Measurements from ENCODE around the gene MON1B.
"Not testable (repeated sequence)": the region's sequence is repeated elsewhere in the genome, so short reads cannot be mapped to it uniquely, and the experiment has no call there.

Gene MON1B

GRCh38 chr16:77190478-77191258, at the start of gene MON1B:
MON1B (plus strand) TSS chr16:77191190; CDS start chr16:77191486, 296 bp downstream.
- H3K27me3 Mint-ChIP-seq: peaks cover 3% of the 10 kb centered on the region

GRCh38 chr16:77143364-77143763, 47.6 kb upstream of the MON1B start:
- ATAC-seq (no peak), DNase-seq (no peak)
- H3K27ac Mint-ChIP-seq: no peak overlapping the region
- H3K36me3 Mint-ChIP-seq (ENCODE audit: low read depth): peaks cover 1% of the 10 kb centered on the region
- H3K4me1 Mint-ChIP-seq: no peaks in the 10 kb centered on the region
- peaks cover 10% of the 10 kb centered on the region for H3K9me3 Mint-ChIP-seq
- peaks cover 18% of the 10 kb centered on the region for H3K27me3 Mint-ChIP-seq
- H3K4me3 Mint-ChIP-seq: no peak overlapping the region

More at GRCh38 chr16:77190478-77191258, at the start of gene MON1B:
- Mint-ChIP-seq H3K9me3 (no peaks in the 10 kb centered on the region), H3K4me1 (peaks cover 35% of the 10 kb centered on the region), H3K27ac (peak within 1 kb of the TSS; percentile 100), H3K4me3 (peak within 1 kb of the TSS; percentile 85), H3K36me3 (ENCODE audit: low read depth) (peaks cover 20% of the 10 kb centered on the region)
- peak; percentile 99 for ATAC-seq
- peak; percentile 87 for DNase-seq

- no peak overlapping the region for H3K4me3 Mint-ChIP-seq
- H3K36me3 Mint-ChIP-seq (ENCODE audit: low read depth): peaks cover 1% of the 10 kb centered on the region
- H3K9me3 Mint-ChIP-seq: peaks cover 7% of the 10 kb centered on the region
- H3K4me1 Mint-ChIP-seq: no peaks in the 10 kb centered on the region
- DNase-seq (no peak), ATAC-seq (no peak)
- H3K27ac Mint-ChIP-seq: no peak overlapping the region
- H3K27me3 Mint-ChIP-seq: peaks cover 24% of the 10 kb centered on the region
Measured at GRCh38 chr16:77148121-77148520, 42.9 kb upstream of the MON1B start.

DNA sequence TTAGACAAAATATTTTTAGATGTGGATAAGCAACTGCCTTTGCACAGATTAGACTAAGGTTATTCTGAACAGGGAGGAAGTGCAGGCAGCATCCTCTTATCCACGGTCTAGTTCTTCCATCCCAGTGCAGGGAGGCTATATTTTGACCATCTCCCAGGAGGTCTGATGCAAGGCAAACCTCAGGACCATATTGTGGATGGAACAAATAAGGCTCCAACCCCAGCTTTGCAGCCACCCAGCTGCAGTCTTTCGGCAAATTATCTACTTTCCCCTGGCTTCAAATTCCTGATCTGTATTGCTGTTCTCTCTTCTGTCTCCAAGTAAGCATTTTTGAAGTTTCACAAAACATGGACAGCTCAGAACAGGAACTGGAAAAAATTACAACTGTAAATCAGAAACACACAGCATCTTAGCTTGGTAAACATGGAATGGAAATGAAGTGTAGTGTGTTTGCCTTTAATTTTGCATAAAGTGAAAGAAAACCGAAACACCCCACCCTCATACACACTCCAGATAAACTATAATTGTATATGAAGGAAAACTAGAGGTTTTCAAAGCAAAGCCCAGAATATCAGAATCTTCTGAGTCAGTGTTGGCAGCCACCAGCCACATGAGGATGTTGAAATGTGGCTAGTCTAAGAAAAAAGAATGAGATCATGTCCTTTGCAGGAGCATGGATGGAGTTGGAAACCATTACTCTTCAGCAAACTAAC, 33.5 kb upstream of the MON1B start:
- peaks cover 15% of the 10 kb centered on the region for H3K27me3 Mint-ChIP-seq
- no peaks in the 10 kb centered on the region for H3K9me3 Mint-ChIP-seq
- H3K36me3 Mint-ChIP-seq (ENCODE audit: low read depth): no peaks in the 10 kb centered on the region
- H3K27ac Mint-ChIP-seq: no peak overlapping the region
- ATAC-seq (no peak), DNase-seq (no peak)
- no peak overlapping the region for H3K4me3 Mint-ChIP-seq
- H3K4me1 Mint-ChIP-seq: no peaks in the 10 kb centered on the region

DNA sequence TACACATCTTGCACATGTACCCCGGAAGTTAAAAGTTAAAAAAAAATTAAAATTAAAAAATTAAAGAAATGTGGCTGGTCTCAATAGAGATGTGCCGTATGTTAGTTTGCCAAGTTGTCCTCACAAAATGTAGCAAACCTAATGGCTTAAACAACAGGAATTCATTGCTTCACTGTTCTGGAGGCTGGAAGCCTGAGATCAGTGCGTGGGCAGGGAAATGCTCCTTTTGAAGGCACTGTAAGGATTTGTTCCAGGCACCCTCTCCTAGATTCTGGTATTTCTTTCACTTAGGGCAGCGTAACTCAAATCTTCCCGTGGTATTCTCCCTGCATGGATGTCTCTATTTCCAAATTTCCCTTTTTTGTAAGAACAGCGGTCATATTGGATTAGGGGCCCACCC, 32.7 kb upstream of the MON1B start:
- H3K36me3 Mint-ChIP-seq (ENCODE audit: low read depth): no peaks in the 10 kb centered on the region
- no peak overlapping the region for H3K27ac Mint-ChIP-seq
- no peaks in the 10 kb centered on the region for H3K9me3 Mint-ChIP-seq
- DNase-seq (no peak), ATAC-seq (no peak)
- no peak overlapping the region for H3K4me3 Mint-ChIP-seq
- peaks cover 17% of the 10 kb centered on the region for H3K27me3 Mint-ChIP-seq
- no peaks in the 10 kb centered on the region for H3K4me1 Mint-ChIP-seq

- H3K9me3 Mint-ChIP-seq: no peaks in the 10 kb centered on the region
- no peak for DNase-seq
- ATAC-seq: no peak
- H3K27ac Mint-ChIP-seq: no peak overlapping the region
- H3K4me3 Mint-ChIP-seq: no peak overlapping the region
- H3K36me3 Mint-ChIP-seq (ENCODE audit: low read depth): no peaks in the 10 kb centered on the region
- H3K27me3 Mint-ChIP-seq: peaks cover 16% of the 10 kb centered on the region
- H3K4me1 Mint-ChIP-seq: no peaks in the 10 kb centered on the region
Measured at GRCh38 chr16:77165006-77165405, 26.0 kb upstream of the MON1B start.

GRCh38 chr16:77165536-77166236, 25.3 kb upstream of the MON1B start:
- not testable (repeated sequence) for DNase-seq; H3K4me3 Mint-ChIP-seq; H3K4me1 Mint-ChIP-seq; H3K36me3 Mint-ChIP-seq (ENCODE audit: low read depth); H3K27ac Mint-ChIP-seq; H3K9me3 Mint-ChIP-seq; ATAC-seq
- H3K27me3 Mint-ChIP-seq: peaks cover 22% of the 10 kb centered on the region

GRCh38 chr16:77166726-77167125, 24.3 kb upstream of the MON1B start:
- H3K27me3 Mint-ChIP-seq: peaks cover 26% of the 10 kb centered on the region
- H3K36me3 Mint-ChIP-seq (ENCODE audit: low read depth): no peaks in the 10 kb centered on the region
- H3K27ac Mint-ChIP-seq: no peak overlapping the region
- no peak for ATAC-seq
- H3K4me1 Mint-ChIP-seq: no peaks in the 10 kb centered on the region
- H3K9me3 Mint-ChIP-seq: no peaks in the 10 kb centered on the region
- DNase-seq: no peak
- no peak overlapping the region for H3K4me3 Mint-ChIP-seq

- Mint-ChIP-seq H3K9me3 (no peaks in the 10 kb centered on the region), H3K4me3 (no peak overlapping the region), H3K27me3 (peaks cover 25% of the 10 kb centered on the region), H3K4me1 (no peaks in the 10 kb centered on the region), H3K27ac (no peak overlapping the region), H3K36me3 (ENCODE audit: low read depth) (no peaks in the 10 kb centered on the region)
- DNase-seq: no peak
- no peak for ATAC-seq
Measured at GRCh38 chr16:77168901-77169300, 22.1 kb upstream of the MON1B start.

DNA sequence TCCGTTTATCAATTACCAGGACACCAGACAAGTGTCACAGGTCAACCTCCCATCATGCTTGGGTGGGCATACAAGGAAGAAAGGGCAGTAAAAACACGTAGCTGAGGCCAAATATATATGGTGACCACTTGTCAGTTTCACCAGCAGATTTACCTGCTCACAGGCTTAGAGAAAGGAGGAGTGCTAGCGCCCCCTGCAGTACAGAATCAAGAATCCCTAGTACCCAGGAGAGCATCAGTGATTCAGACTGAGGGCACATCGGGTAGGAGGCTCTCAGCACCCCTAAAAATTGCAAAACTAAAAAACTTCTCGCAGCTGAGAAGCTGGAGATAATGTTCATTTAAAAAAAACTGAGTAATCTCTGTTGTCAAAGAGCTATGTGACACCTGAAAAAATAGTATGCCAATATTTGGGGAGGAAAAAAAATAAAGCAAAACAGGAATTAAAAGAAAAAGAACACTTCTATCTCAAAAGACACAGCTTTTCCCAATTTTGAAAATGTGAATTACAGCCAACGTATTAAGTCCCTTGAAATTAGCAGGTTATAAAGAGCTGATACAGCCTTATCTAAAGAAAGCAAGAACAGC, 21.2 kb upstream of the MON1B start:
- no peak overlapping the region for H3K4me3 Mint-ChIP-seq
- H3K36me3 Mint-ChIP-seq (ENCODE audit: low read depth): no peaks in the 10 kb centered on the region
- H3K27ac Mint-ChIP-seq: no peak overlapping the region
- ATAC-seq: peak; percentile 77
- peaks cover 29% of the 10 kb centered on the region for H3K27me3 Mint-ChIP-seq
- no peaks in the 10 kb centered on the region for H3K9me3 Mint-ChIP-seq
- peak; percentile 50 for DNase-seq
- no peaks in the 10 kb centered on the region for H3K4me1 Mint-ChIP-seq

GRCh38 chr16:77170805-77171204, 20.2 kb upstream of the MON1B start:
- peaks cover 35% of the 10 kb centered on the region for H3K27me3 Mint-ChIP-seq
- DNase-seq: no peak
- H3K27ac Mint-ChIP-seq: no peak overlapping the region
- no peaks in the 10 kb centered on the region for H3K9me3 Mint-ChIP-seq
- no peaks in the 10 kb centered on the region for H3K4me1 Mint-ChIP-seq
- no peak overlapping the region for H3K4me3 Mint-ChIP-seq
- no peaks in the 10 kb centered on the region for H3K36me3 Mint-ChIP-seq (ENCODE audit: low read depth)
- ATAC-seq: no peak

DNA sequence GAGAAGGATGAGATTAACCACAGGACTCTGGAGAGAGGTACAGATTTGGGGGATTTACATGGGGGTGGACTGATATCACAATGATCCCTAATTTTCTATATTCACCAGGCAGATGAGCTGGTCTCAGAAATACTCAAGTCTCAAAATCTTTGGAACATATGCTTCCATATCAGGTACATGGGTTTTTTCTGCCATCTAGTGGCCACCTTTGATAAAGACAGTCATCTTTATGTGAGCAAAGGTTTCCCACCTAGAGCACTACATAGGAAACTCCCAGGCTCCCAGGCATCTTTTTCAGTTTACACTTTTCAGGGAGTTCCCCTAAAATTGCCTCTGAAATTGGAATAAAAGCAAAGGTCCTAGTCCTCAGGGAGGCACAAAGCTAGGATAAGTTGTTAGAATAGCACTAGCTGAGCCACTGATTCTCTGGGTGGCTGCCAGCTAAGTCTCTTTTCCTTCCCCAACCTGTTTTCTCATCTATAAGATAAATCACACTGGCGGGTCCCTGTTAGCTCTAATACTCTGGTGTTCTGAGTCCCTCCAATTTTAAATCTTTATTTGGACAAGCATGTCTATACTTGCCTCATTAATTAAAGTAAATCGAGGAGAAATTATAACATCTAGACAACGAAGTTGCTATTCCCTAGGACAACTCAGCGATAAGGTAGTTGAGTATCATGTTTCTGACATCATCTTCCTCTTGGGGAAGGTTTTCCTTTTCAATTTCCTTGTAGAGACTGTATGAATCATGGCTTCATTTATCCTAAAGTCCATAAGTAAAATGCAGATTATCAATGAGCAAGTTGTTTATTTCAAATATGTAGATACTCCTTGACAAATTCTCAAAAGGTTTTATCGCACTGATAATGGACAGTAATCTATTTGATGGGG, 19.0 kb upstream of the MON1B start:
- H3K9me3 Mint-ChIP-seq: no peaks in the 10 kb centered on the region
- peak; percentile 46 for ATAC-seq
- no peak overlapping the region for H3K27ac Mint-ChIP-seq
- no peak overlapping the region for H3K4me3 Mint-ChIP-seq
- H3K27me3 Mint-ChIP-seq: peaks cover 34% of the 10 kb centered on the region
- DNase-seq: no peak
- H3K4me1 Mint-ChIP-seq: no peaks in the 10 kb centered on the region
- no peaks in the 10 kb centered on the region for H3K36me3 Mint-ChIP-seq (ENCODE audit: low read depth)

GRCh38 chr16:77172951-77173350, 18.0 kb upstream of the MON1B start:
- Mint-ChIP-seq H3K4me3 (no peak overlapping the region), H3K36me3 (ENCODE audit: low read depth) (no peaks in the 10 kb centered on the region), H3K27ac (no peak overlapping the region), H3K27me3 (peaks cover 38% of the 10 kb centered on the region), H3K9me3 (no peaks in the 10 kb centered on the region), H3K4me1 (no peaks in the 10 kb centered on the region)
- no peak for DNase-seq
- ATAC-seq: no peak

DNA sequence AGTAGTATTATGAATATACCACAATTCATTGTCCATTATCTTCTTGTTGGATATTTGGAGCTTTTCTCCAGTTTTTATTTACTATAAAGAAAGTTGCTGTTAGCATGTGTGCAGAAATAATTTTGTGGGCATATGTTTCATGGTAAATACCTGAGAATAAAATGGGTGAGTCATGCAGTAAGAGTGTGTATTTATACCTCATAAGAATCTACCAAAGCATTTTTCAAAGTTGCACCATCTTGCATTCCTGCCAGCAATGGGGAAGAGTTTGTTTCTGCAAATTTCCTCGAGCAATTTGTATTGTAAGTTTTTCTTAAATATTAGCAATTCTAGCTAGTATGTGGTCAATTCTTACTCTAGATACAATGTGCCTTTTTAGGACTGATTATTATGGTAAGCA, 7.9 kb upstream of the MON1B start:
- Mint-ChIP-seq H3K36me3 (ENCODE audit: low read depth) (no peaks in the 10 kb centered on the region), H3K9me3 (no peaks in the 10 kb centered on the region), H3K4me1 (no peaks in the 10 kb centered on the region), H3K27me3 (peaks cover 15% of the 10 kb centered on the region), H3K27ac (no peak overlapping the region), H3K4me3 (no peak overlapping the region)
- DNase-seq (no peak), ATAC-seq (no peak)

Data from activated naive CD8-positive, alpha-beta T cell treated with anti-CD3 and anti-CD28 coated beads, Interleukin-2, amount 50 U/mL, for 24 hours (primary cell).